NCI-H1417 (cell line): ENCODE results near the gene MDM4.

Experiments used
- DNase-seq, 3 experiments: peaks; one replicate each; lab custom pipeline; 2025; lab: John Stamatoyannopoulos, UW

MDM4 gene

DNA sequence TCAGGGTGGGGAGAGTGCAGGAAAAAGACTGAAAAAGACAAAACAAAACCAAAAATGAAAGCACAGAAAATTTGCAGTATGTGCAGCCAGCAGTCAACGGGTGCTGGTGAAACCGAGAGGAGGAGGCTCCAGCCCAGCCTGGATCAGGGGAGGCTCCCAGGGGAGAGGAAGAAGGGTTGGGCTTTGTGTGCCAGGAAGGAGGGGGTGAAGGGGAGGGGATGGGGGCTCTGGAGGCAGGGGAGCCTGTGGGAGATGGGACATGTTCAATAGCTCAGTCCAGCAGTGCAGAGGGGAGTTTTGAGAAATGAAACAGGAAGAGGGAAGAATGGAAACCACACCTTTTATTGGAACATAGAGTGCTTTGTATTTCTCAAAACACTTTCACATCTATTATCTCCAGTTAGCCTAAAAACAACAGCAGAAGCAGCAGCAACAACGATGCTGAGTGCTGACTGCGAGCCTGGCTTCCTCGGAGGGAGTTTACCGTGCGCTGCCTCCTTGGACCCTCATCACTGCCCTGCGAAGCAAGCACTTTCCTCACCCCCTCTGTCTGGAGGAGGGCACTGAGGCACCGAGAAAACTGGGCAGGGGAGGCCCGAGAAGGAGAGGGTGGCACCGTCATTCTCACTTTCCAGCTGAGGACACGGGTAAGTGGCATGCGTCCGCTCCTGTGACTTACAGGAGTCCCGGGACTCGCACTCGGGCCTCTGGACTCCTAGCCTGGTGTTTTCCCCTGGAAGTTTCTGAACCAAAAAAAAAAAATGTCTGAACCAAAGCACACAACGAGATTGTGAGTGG, 62.9 kb downstream of the MDM4 start:
- DNase-seq = peak in 2 of 3 experiments; percentile 26 to 76

- no peak for DNase-seq
Measured at GRCh38 chr1:204579681-204580080, 63.5 kb downstream of the MDM4 start.

GRCh38 chr1:204580862-204581261, 64.7 kb downstream of the MDM4 start:
- DNase-seq = no peak

DNA sequence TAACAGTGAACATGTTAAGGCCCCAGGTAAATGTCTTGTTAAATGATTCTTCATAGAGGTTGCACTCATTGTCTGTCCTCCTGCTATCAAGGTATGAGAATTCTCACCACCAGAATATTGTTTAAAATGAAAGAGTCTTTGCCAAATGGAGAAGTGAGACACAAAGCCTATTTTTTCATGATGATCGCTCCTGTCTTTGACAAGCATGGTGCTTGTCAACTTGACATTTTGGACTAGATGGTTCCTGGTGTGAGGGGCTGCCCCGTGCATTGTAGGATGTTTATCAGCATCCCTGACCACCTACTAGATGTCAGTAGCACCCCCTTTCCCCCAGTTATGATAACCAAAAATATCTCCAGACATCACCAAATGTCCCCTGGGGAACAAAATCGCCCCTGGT, 65.6 kb downstream of the MDM4 start:
- no peak for DNase-seq

GRCh38 chr1:204583909-204584632, 67.9 kb downstream of the MDM4 start:
- peak; percentile 25 to 61 (median 50) for DNase-seq

- DNase-seq = peak in 1 of 3 experiments; percentile 32
Measured at GRCh38 chr1:204584699-204585372, 68.6 kb downstream of the MDM4 start.

DNA sequence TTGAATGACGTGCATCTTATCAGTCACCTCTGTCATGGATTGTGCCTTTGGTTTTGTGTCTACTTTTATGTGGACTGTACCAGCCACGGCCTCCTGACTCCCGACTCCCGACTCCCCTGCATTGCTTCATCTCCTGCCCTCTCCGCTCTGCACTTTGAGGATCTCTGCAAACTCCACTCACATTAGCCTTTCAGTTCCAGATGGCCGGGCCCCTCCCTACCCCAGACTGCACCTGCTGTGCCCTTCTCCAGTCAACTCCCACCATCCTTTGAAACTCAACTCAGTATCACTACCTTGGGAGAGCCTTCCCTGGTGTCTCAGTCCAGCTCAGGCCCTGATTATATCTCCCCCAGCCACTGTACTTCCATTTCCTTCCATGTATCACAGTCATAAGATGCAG, 71.4 kb downstream of the MDM4 start:
- peak in 1 of 3 experiments; percentile 65 for DNase-seq

- peak in 1 of 3 experiments; percentile 32 for DNase-seq
Measured at GRCh38 chr1:204588826-204589225, 72.6 kb downstream of the MDM4 start.

DNA sequence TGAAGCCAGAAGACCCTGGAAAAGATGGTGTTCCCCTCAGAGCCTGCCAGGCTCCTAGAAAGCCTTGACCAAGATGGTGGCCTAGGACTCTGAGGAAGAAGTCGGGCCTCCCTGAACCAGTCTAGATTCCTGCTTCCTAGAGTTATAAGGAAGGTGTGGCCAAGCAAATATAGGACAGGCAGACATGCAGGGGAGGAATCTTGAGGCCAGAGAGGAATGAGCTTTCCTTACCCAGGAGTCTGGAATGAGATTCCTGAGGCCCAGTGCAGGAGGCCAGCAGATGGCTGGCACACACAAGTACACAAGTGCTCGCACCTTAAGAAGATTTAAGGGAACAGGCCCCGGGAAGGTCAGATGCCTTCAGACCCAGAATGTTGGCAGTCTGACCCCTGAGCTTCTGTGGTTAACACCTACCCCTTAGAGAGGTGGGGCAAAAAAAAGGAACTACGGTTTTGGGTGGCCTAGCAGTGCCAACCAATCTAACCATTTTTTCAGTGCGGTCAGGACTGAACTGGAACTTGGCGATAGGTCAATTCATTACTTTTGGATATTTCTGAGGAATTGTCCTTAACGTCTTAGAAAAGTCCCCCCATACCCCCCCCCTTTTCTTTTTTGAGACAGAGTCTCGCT, 73.3 kb downstream of the MDM4 start:
- no peak for DNase-seq

- no peak for DNase-seq
Measured at GRCh38 chr1:204591473-204592090, 75.4 kb downstream of the MDM4 start.

GRCh38 chr1:204592246-204592948, 76.2 kb downstream of the MDM4 start:
- no peak for DNase-seq

DNA sequence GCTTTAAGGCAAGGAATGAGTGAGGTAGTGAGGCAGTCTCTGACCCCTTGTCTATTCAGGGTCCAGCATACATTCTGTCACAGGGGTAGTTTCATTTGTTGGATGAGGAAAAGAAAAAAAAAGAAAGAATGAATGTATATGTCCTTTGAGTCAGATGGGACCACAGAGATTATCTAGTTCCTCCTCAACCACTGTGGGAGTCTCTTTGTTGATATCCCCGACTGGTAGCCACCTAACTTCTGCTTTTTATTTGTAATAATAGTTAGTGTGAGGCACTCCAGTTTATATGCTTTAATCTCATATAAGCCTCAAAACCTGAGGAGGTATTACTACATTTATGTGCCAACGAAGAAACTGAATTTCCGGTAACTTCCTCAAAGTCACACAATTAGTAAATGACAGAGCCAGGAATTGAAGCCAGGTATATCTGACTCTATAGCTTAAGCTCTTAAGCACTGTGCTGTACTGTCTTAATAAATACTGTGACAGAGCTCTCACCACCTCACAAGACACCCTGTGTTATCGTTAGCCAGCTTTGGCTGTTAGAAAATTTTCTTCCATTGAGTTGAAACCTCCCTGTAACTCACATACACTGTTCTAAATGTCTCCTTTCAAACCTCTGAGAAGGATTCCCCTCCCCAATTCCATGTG, 82.2 kb downstream of the MDM4 start:
- DNase-seq = no peak

- no peak for DNase-seq
Measured at GRCh38 chr1:204599098-204599497, 82.9 kb downstream of the MDM4 start.

- no peak for DNase-seq
Measured at GRCh38 chr1:204599596-204599995, 83.4 kb downstream of the MDM4 start.

DNA sequence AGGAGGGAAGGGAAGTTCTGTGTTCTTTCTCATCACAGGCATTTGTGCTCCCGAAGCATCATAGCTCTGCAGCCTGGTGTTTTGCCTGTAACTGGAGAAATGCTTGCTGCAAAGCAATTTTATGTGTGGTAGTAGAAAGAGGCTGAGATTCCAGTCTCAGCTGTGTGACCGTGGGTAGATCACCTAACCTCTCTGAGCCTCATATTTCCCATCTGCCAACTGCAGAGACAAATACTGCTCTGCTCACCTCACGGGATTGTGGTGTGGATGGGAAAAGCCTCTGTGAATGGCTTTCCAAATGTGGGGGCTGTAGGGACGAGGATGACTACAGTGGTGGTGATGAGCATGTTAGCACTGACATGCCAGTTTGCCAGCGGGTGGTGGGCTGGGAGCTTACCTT, 84.0 kb downstream of the MDM4 start:
- DNase-seq = no peak

DNA sequence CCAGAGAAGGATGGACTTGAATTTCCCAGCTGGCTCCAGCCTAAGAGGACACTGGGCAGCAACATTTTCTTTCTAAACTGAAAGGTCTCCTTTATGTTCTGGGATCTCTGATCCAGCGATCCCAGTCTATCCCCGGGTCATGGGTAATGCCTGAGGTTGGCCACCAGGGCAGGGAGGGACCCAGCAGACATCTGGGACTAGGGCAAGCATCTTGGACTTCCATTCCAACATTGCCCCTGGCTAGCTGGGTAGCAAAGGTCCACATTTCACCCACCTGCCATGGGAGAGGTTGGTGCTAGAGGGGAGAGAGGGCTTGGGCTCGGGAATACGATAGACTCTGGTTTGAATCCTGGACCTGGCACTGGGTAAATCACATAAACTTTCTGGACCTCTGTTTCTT, 84.8 kb downstream of the MDM4 start:
- no peak for DNase-seq

- peak in 2 of 3 experiments; percentile 37 to 70 for DNase-seq
Measured at GRCh38 chr1:204602111-204602579, 85.9 kb downstream of the MDM4 start.

DNA sequence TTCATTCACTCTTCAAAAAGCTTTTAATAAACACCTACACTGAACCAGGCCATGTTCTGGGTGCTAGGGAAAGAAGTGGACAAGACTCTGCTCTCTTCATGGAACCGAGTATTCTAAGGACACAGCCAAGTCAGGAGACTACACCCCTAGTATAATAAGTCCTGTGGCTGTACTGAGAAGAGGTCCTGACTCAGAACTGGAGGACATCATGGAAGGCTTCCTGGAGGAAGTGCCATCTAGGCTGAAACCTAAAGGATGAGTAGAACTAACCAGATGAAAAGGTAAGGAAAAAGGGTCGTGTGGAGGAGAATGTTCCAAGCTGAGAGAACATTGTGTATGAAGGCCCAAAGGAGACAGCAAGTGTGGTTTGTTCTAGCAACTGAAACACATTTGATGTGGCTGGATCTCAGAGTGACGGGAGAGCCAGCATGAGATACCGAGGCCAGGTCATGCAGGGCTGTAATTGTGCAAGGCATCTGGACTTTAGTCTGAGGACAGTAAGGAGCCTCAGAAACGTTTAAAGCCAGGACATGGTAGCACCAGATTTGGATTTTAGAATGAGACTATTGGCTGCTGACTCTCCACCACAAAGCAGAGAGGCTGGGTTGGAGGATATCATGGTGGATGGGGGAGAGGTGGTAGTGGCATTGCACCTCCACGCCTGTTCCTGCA, 86.8 kb downstream of the MDM4 start:
- no peak for DNase-seq

GRCh38 chr1:204605791-204606190, 89.6 kb downstream of the MDM4 start:
- DNase-seq = no peak
